ENCODE results near the gene JAG2.

The JAG2 gene

GRCh38 chr14:105168496-105168978 is at the start of gene JAG2:
Gene JAG2 (minus strand): TSS chr14:105168776. CDS start chr14:105168420, 356 bp downstream.
- peak; percentile 57 for DNase-seq

GRCh38 chr14:105217774-105218173 is 49.2 kb upstream of the JAG2 start:
- no peak for DNase-seq

GRCh38 chr14:105216490-105217247 is 48.1 kb upstream of the JAG2 start:
- DNase-seq: no peak

GRCh38 chr14:105215602-105216001 is 47.0 kb upstream of the JAG2 start:
- no peak for DNase-seq

- no peak for DNase-seq
Observed at GRCh38 chr14:105214324-105214915, 45.8 kb upstream of the JAG2 start.

GRCh38 chr14:105213361-105213760 is 44.8 kb upstream of the JAG2 start:
- DNase-seq: no peak

- no peak for DNase-seq
Observed at GRCh38 chr14:105212541-105213300, 44.1 kb upstream of the JAG2 start.

GRCh38 chr14:105211758-105212089 is 43.1 kb upstream of the JAG2 start:
- DNase-seq: no peak

GRCh38 chr14:105211086-105211757 is 42.6 kb upstream of the JAG2 start:
- no peak for DNase-seq

GRCh38 chr14:105210266-105211025 is 41.9 kb upstream of the JAG2 start:
- DNase-seq: no peak

GRCh38 chr14:105209646-105210045 is 41.1 kb upstream of the JAG2 start:
- DNase-seq: no peak

GRCh38 chr14:105209091-105209490 is 40.5 kb upstream of the JAG2 start:
- DNase-seq: no peak

GRCh38 chr14:105208738-105209075 is 40.1 kb upstream of the JAG2 start:
- no peak for DNase-seq

- DNase-seq: no peak
Observed at GRCh38 chr14:105207996-105208737, 39.6 kb upstream of the JAG2 start.

GRCh38 chr14:105207460-105207901 is 38.9 kb upstream of the JAG2 start:
- no peak for DNase-seq

GRCh38 chr14:105206873-105207272 is 38.3 kb upstream of the JAG2 start:
- DNase-seq: no peak

- DNase-seq: no peak
Observed at GRCh38 chr14:105205673-105206208, 37.2 kb upstream of the JAG2 start.

GRCh38 chr14:105204931-105205672 is 36.5 kb upstream of the JAG2 start:
- DNase-seq: no peak

- no peak for DNase-seq
Observed at GRCh38 chr14:105204206-105204930, 35.8 kb upstream of the JAG2 start.

GRCh38 chr14:105203701-105204100 is 35.1 kb upstream of the JAG2 start:
- no peak for DNase-seq
